HG03469 (cell line): ENCODE measurements around the gene NKAIN2.

Experiments used
- ATAC-seq: cut with Tn5 transposase; IDR thresholded peaks from one replicate; pipeline ENCODE4 v1.9.1; 2021; ENCODE audit warnings: mild to moderate bottlenecking, moderate library complexity, moderate number of reproducible peaks; ENCODE audit not compliant: unreplicated experiment

NKAIN2 gene

GRCh38 chr6:124783344-124783743 is 979.7 kb downstream of the NKAIN2 start:
- no peak for ATAC-seq

- no peak for ATAC-seq
These were observed 987.5 kb downstream of the NKAIN2 start for GRCh38 chr6:124791156-124791555.

DNA sequence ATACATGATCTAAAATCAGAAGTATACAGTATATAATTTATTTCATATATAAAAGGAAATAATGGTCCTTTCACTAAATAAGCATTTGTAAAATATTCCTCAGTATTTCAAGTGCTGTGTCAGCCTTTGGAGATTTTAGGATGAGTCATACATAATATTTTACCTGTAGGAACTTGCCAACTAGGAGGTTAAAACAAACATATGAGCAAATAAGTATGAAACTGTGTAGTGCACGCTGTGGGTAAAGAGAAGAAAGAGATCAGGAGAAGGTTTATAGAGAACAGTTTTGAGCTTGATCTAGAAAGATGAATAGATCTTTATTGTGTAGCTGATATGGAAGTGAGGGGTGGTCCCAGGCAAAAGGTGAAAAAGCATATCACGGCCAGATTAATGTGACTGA is 988.7 kb downstream of the NKAIN2 start:
- ATAC-seq = no peak

DNA sequence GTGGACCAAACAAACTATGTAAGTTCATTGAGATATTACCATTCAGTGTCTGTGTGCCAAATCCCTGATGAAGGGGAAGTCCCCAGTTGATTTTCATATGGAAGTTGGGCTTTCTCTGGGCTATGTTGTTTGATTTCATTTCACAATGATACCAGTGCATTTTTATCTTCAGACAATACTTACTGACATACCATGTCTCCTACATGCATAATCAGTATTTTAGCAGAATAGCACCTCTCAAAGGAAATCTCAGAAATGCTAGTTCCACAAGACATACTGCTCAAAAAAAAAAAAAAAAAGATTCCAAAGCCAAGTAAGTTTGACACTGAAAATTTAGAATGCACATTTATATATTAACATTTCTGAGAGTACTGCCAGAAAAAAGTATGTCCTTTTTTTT is 989.7 kb downstream of the NKAIN2 start:
- ATAC-seq = no peak

DNA sequence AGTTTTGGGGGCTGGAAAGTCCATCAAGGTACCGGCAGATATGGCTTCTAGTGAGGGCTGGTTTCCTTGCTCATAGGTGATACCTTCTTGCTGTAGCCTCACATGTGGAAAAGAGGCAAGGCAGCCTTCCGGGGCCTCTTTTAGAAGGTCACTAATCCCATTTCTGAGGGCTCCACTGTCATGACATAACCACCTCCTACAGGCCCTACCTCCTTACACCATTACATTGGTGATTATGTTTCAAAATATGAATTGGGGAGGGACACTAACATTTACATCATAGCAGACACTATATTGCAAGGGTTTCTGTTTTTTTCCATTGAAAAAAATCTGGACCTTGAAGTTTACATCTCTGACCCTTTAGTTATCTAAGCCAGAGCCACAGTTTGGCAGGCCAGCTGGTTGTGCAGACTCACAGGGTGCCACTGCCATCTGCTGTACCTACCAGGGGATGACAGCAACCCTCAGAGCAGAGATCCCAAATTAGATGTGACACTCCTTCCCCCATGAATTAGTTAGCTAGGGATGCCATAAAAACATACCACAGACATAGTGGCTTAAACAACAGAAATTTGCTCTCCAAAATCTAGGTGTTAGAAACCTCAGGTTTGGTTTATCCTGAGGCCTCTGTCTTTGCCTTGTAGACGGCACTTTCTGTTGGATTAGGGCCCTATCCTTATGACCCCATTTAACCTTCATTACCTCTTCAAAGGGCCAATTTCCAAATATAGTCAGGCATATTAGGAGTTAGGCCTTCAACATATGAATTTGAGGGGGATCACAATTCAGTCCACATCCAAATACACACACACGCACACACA is 992.2 kb downstream of the NKAIN2 start:
- ATAC-seq = no peak

GRCh38 chr6:124796464-124796970 is 992.9 kb downstream of the NKAIN2 start:
- ATAC-seq = no peak

DNA sequence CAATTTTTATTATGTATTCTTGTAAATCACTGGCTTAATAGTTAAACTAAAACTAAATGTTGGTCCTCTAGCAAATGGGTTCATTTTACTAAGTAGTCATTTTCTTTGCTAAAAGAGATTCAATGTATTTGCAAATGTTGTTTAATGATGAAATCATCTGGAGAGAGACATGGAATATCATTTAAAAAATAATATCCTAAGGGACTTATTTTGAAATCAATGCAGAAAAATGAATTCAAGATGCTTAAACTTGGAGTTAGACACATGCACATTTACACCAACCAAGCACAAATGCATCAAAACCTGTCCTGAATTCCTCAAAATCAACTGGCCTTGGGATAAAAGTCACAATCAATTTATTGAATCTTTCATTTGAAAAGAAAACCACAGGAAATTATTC is 993.6 kb downstream of the NKAIN2 start:
- ATAC-seq = no peak

DNA sequence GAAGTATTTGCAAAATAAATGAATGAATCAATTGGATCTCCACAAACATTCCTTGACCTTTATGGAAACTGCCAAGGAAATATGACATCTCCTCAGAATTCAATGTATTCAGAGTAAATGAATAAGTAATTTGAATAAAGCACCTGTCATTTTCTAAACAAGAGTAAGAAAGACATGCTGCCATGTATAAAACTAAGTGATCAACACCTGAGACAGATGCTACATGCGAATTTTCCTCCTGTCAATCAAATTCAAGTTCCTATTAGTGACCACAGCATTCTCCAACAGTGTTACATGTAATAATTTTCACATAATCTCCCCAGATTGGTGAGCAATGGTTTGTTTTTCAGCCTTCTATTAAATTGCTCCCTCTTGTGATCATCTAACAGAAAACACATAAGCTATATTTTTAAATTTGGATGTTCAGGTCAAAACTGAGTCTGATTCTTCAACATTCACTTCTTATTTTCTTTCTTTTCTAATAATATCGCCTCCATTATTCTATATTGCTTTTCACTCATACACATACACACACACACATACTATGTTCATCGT is 995.4 kb downstream of the NKAIN2 start:
- no peak for ATAC-seq

DNA sequence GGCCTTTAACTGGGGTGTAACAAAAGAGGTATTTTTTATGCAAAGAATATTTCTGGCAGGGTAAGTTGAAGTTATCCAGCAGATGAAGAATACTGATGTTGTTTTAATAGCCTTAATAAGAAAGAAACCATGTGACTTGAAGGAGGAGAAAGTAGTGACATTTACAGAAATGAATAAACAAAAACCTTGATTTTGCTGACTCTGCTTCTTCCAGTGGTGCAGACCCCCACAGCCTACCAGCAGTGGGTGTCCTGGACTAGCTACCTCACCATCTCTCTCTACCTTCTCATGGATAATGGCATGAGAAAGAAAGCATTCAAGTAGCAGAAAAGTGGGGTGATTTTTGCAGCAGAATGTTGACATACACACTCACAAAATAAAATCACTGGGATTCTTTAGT is 996.0 kb downstream of the NKAIN2 start:
- ATAC-seq = no peak

GRCh38 chr6:124800222-124800621 is 996.6 kb downstream of the NKAIN2 start:
- ATAC-seq = no peak

DNA sequence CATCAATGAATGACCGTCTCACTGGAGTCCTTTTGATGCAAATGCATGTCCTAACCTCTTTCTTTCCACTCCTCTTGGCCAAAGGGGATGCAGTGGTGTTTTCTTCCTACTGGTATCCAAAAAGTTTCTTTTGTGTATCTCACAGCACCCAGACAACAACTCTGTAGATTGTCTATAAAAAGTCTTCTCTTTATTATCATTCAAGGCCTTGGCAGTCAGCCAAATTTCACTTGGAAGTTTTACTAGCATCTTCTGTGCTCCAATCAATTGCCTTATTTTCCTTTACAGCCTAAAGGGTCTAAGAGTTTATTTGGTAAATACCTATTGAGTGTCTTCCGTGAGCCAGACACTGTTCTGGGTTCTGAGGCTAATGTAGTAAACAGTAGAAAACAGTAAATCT is 1008.4 kb downstream of the NKAIN2 start:
- no peak for ATAC-seq

DNA sequence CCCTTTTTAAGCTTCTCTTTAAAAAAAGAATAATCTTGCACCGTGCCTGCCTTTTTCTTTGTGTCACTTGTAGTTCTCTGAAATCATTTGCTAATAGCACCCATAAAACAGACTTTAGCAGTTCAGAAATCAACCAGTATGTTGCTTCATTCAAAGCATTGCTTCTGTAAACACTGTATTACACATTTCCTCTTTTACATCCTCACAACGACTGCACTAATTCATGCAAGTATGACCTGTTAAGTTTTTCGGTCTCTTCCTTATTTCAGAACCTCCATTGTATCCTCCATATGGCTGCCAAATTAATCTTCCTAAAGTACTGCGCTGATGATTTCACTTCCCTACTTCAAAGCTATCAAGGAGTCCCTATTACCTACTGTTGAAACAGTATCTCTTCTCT is 1015.7 kb downstream of the NKAIN2 start:
- ATAC-seq = no peak

DNA sequence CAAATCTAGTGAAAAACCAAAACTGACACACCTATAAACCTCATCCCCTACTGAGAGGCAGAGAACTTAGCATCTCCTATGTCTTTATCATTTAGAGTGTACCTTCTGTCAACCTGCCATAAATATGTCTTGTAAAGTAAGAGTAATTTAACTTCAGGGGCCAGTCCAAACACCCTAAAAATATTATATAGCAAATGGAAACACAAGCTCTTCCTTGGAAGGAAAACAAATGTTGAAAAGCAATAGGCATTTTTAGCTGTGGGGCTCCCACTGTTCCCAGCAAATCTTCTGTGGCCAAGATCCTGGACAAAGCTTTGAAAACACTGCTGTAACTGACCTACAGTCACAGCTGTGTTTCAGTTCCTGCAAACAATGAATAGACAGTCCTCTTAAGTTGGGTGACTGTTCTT is 1018.5 kb downstream of the NKAIN2 start:
- ATAC-seq = no peak

- ATAC-seq = no peak
These were observed 1019.1 kb downstream of the NKAIN2 start for GRCh38 chr6:124822721-124823120.

- ATAC-seq = no peak
These were observed 1019.8 kb downstream of the NKAIN2 start for GRCh38 chr6:124823240-124824111.

GRCh38 chr6:124825564-124825963 is 1021.9 kb downstream of the NKAIN2 start:
- ATAC-seq = no peak

- ATAC-seq = no peak
These were observed 1026.2 kb downstream of the NKAIN2 start for GRCh38 chr6:124829822-124830221.

GRCh38 chr6:124830506-124830905 is 1026.8 kb downstream of the NKAIN2 start:
- no peak for ATAC-seq

GRCh38 chr6:124854338-124854922 is 1050.8 kb downstream of the NKAIN2 start:
- ATAC-seq = no peak

DNA sequence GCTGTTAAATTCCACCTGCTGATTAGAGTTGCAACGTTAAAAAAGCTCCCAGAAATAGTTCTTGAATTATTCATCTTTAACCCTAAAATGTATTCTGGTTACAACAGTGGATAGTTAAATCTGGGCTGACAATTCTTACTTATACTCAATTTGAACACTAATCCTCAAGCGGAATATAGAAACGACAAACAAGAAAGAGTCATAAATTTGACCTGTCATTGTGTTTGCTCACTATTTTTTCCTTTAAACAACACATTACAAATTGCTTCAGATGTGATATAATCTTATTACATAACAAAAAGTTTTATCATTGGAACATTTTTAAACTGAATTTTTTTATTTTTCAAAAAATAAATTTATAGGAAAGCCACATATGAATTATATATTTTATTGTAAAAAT is 1054.1 kb downstream of the NKAIN2 start:
- ATAC-seq = no peak

DNA sequence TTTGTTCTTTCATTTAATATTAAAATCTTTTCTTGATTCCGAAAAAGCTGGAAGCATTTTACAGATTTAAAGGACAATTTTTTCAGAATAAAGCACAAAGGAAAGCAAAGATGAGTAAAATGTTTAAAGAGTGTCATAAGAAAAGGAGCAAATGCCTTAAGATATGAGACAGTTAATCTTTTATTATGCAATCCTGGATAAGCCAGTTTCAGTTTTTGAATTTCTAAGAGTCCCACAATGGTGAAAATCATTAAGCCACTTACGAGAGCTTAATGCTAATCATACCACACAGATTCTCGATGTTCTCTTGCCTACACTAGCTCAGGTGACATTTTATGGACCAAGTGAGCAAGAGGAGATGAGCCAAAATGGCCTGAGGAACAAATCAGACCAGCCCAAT is 1054.9 kb downstream of the NKAIN2 start:
- ATAC-seq = no peak
